Endothelial cell of umbilical vein (primary cell): Measurements from ENCODE around the gene GRK5. TPM values are rescaled to one million over a fixed set of nuclear protein-coding genes. Genes with fewer than 3 reads are reported as not detected.

ENCODE experiments used
- BruUV-seq: library from RNA; stranded (reverse); fragments of 400-500 nt; replicated peaks from 2 replicates; lab custom pipeline; 2021; lab: Mats Ljungman, UMichigan
- CTCF ChIA-PET: fragments of 300-600, 350-600 bp; sonication (Branson Sonifier 250); formaldehyde crosslinking; loops from one replicate; lab custom pipeline; 2021; ENCODE audit warnings: antibody characterized with exemption, inconsistent platforms; lab: Charles Lee
- POLR2A ChIA-PET: fragments of 300-600, 350-600 bp; sonication (Branson Sonifier 250); formaldehyde crosslinking; loops from one replicate; lab custom pipeline; 2021; ENCODE audit warnings: antibody characterized with exemption, inconsistent platforms; lab: Charles Lee
- DNase-seq: peaks from one replicate; pipeline ENCODE4 v3.0.0-alpha.2; 2011; ENCODE audit warnings: low read depth, low spot score
- FAIRE-seq: peaks from 2 replicates; lab custom pipeline; 2011; peaks lifted over from hg19 to GRCh38; lab: Jason Lieb, UNC
- H2AFZ ChIP-seq: 2 replicates; pipeline ENCODE4 v1.6.0; 2012; ENCODE audit warnings: low read depth, low read length, control low read depth, inconsistent platforms
- H3K27ac ChIP-seq: 2 replicates; pipeline ENCODE4 v1.5.1; 2011; ENCODE audit warnings: low read depth, mild to moderate bottlenecking, control low read depth, low read length, moderate library complexity; ENCODE audit not compliant: insufficient read depth
- H3K27me3 ChIP-seq, 2 experiments: 2 replicates each; pipeline versions ENCODE4 v1.6.0 to v1.6.1; 2011; ENCODE audit warnings: low read length in 2 of 2, mixed read lengths in 1 of 2; ENCODE audit not compliant: control insufficient read depth in 2 of 2, insufficient read depth in 2 of 2
- H3K36me3 ChIP-seq, 2 experiments: 2 replicates in 1 of 2; 3 replicates in 1 of 2; pipeline ENCODE4 v1.5.1; 2011; ENCODE audit warnings: low read length in 2 of 2, mild to moderate bottlenecking in 1 of 2, moderate library complexity in 1 of 2; ENCODE audit not compliant: control insufficient read depth in 2 of 2, insufficient read depth in 2 of 2; ENCODE audit errors: extremely low read depth in 1 of 2
- H3K4me1 ChIP-seq: 3 replicates; pipeline ENCODE4 v1.5.1; 2011; ENCODE audit warnings: mild to moderate bottlenecking, low read length; ENCODE audit not compliant: control insufficient read depth, insufficient read depth; ENCODE audit errors: extremely low read depth
- H3K4me2 ChIP-seq: 2 replicates; pipeline ENCODE4 v1.6.1; 2011; ENCODE audit warnings: low read length, control low read depth, mixed read lengths; ENCODE audit not compliant: insufficient read depth
- H3K4me3 ChIP-seq, 3 experiments: fragments of 200-600 bp in 1 of 3; sonication (generic), shearing (Covaris generic) in 1 of 3; replicated peaks in 1 of 3; 2 replicates each; pipeline ENCODE4 v1.5.1; 2011 to 2016; ENCODE audit warnings: control low read depth in 3 of 3, low read length in 3 of 3, mild to moderate bottlenecking in 2 of 3, inconsistent platforms in 1 of 3, low read depth in 1 of 3, moderate library complexity in 1 of 3; ENCODE audit not compliant: insufficient read depth in 1 of 3
- H3K79me2 ChIP-seq: 2 replicates; pipeline ENCODE4 v1.6.0; 2012; ENCODE audit warnings: low read length, inconsistent platforms; ENCODE audit not compliant: control insufficient read depth, insufficient read depth
- H3K9ac ChIP-seq: replicated peaks from 2 replicates; pipeline ENCODE3; 2011; ENCODE audit warnings: low read length, control low read depth; ENCODE audit not compliant: insufficient read depth; ENCODE audit errors: extremely low read depth
- H3K9me1 ChIP-seq: replicated peaks from 3 replicates; pipeline ENCODE4 v1.6.0; 2011; ENCODE audit warnings: mild to moderate bottlenecking, low read length; ENCODE audit not compliant: control insufficient read depth, insufficient read depth; ENCODE audit errors: extremely low read depth
- H3K9me3 ChIP-seq: replicated peaks from 2 replicates; pipeline ENCODE4 v1.5.1; 2012; ENCODE audit warnings: low read length, inconsistent platforms; ENCODE audit not compliant: control insufficient read depth, insufficient read depth
- H4K20me1 ChIP-seq: replicated peaks from 2 replicates; pipeline ENCODE3; 2011; ENCODE audit warnings: mild to moderate bottlenecking, low read length; ENCODE audit not compliant: control insufficient read depth, insufficient read depth; ENCODE audit errors: extremely low read depth
- CTCF ChIP-seq, 2 donors: IDR thresholded peaks; 1 replicate in 1 of 2; 2 replicates in 1 of 2; pipeline ENCODE4 v1.5.1; 2011; ENCODE audit warnings: low read length in 2 of 2, mild to moderate bottlenecking in 2 of 2, moderate library complexity in 2 of 2, control low read depth in 1 of 2, inconsistent platforms in 1 of 2, low read depth in 1 of 2; ENCODE audit not compliant: insufficient read depth in 1 of 2; ENCODE audit errors: extremely low read depth in 1 of 2
- FOS ChIP-seq: IDR thresholded peaks from 2 replicates; pipeline ENCODE4 v1.6.1; 2011; ENCODE audit warnings: mild to moderate bottlenecking, low read length, moderate library complexity, borderline replicate concordance; ENCODE audit not compliant: insufficient read depth
- JUN ChIP-seq: IDR thresholded peaks from 2 replicates; pipeline ENCODE4 v1.6.1; 2011; ENCODE audit warnings: borderline replicate concordance, low read depth; ENCODE audit not compliant: insufficient read length, insufficient read depth
- MYC ChIP-seq: IDR thresholded peaks from one replicate; pipeline ENCODE4 v1.6.1; 2011; ENCODE audit warnings: mild to moderate bottlenecking, low read depth, low read length
- dilution Hi-C: fragments of 300-500 bp; cut with MboI; formaldehyde crosslinking; loops from one replicate; pipeline ENCODE4 v1.15.0; 2019; ENCODE audit warnings: low sequenced_read_pairs; ENCODE audit not compliant: extremely low pct_ligation_motif_present
- intact Hi-C: fragments of 100-400 bp; cut with micrococcal nuclease; formaldehyde crosslinking; loops from one replicate; pipeline ENCODE4 v1.10.0; 2022
- polyA plus RNA-seq, 4 experiments: library from polyadenylated mRNA; depleted of rRNA in 3 of 4; stranded (reverse) in 3 of 4; unstranded in 1 of 4; fragments of >200 nt; gene quantifications; 2 replicates each; pipeline versions ENCODE4 v1.2.1 to v1.2.3, GENCODE V29; 2011 to 2012; ENCODE audit warnings: missing spikeins in 1 of 4
- total RNA-seq: library from RNA; stranded (reverse); gene quantifications from 2 replicates; pipeline ENCODE4 v1.2.3, GENCODE V29; 2021

GRK5 gene
- total and polyA plus RNA-seq, 2 donors (not counting 3 experiments of a cell fraction or from before 2014, with no cell fraction given), result 13.1 to 29.5 TPM

- FAIRE-seq (no peak), DNase-seq (no peak)
- Histone ChIP-seq H3K4me2 (no peak overlapping the region), H3K9me3 (no peaks in the 10 kb centered on the region), H3K36me3 (no peaks in the 10 kb centered on the region), H3K27ac (no peak overlapping the region), H3K9ac (no peak overlapping the region), H2AFZ (no peak overlapping the region), H3K9me1 (no peaks in the 10 kb centered on the region), H3K4me3 (no peak overlapping the region), H3K79me2 (no peaks in the 10 kb centered on the region), H4K20me1 (no peaks in the 10 kb centered on the region), H3K27me3 (no peaks in the 10 kb centered on the region), H3K4me1 (no peaks in the 10 kb centered on the region)
- TF ChIP-seq FOS (no peak), MYC (no peak), JUN (no peak), CTCF (IDR thresholded peaks at IDR 0.05; ENCODE audit: extremely low read depth in 1 of 2, insufficient read depth in 1 of 2, low read depth in 1 of 2, low read length in 2 of 2) (no peak)
- POLR2A ChIA-PET, result no interaction called here
- dilution Hi-C loops, result no loop called here
- no TSS peak for BruUV-seq
- intact Hi-C loops, result no loop called here
- CTCF ChIA-PET, result interaction anchor here (1.2 to 2.8 kb wide), 5 partner anchors 10 to 124 kb away, joined by 3 to 10 read pairs (median 5); partner anchors contain the start of gene GRK5
These were observed 116.0 kb downstream of the GRK5 start for GRCh38 chr10:119323085-119324016.
